ENCODE data around the gene CLN3. TPM values are rescaled to one million over a fixed set of nuclear protein-coding genes. Genes with fewer than 3 reads are reported as not detected.
"Not testable (repeated sequence)": the region's sequence is repeated elsewhere in the genome, so short reads cannot be mapped to it uniquely, and the experiment has no call there.

The CLN3 gene
- polyA plus RNA-seq, 2 of the 4 experiments (the other 2 are of a cell fraction): 17.4 to 21.5 TPM

DNA sequence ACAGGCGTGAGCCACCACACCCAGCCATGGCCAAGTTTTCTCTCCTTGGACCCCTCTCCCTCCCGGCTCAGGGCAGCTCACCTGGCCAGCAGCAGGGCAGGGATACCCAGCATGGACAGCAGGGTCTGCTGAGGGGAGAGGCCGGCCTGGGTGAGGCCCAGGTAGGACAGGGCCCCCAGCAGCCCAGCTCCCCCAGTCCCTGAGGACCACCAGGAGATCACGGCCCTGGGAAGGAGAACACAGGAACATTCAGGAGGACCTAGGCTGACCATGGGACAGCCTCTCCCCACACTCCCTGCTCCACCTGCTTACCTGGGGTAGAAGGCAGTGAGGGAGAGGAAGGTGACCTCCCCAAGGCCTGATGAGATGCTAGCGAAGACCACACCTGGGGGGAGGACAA is 5.6 kb downstream of the CLN3 start:
- 88% methylated on average over 1 of the region's 5 CpGs for WGBS (ENCODE audit: missing lambda C conversion rate)
- POLR2A ChIA-PET: no interaction called here

DNA sequence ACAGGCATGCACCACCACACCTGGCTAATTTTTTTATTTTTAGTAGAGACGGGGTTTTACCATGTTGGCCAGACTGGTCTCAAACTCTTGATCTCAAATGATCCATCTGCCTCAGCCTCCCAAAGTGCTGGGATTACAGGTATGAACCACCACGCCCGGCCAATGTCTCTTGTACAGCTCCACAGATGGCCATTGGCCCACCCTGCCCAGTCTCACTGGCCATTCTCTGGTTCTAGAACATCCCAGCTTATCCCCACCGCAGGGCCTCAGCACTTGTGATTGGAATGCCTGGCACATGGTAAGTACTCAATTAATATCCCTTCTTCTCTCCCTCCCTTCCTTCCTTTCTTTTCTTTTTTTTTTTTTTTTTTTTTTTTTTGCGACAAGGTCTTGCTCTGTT is 8.5 kb downstream of the CLN3 start:
- DNase-seq (ENCODE audit: low read depth in 1 of 2, low spot score in 1 of 2); H3K4me1 ChIP-seq; H3K9me3 ChIP-seq; H3K4me3 ChIP-seq; FAIRE-seq; H3K27ac ChIP-seq; POLR2A ChIA-PET; H3K4me2 ChIP-seq; ATAC-seq: not testable (repeated sequence)
- WGBS (ENCODE audit: missing lambda C conversion rate): 97% methylated on average over 5 of the region's 5 CpGs
- CTCF ChIA-PET: interaction anchor here (1.6 kb wide), 1 partner anchor 10 kb away, joined by 3 read pairs; no protein-coding TSS in a partner anchor

More for the DNA sequence above, 5.6 kb downstream of the CLN3 start:
- CTCF ChIA-PET: interaction anchor here (0.7 to 1.0 kb wide), 2 partner anchors 159 to 1469 kb away, joined by 3 read pairs; no protein-coding TSS in a partner anchor
- no peak overlapping the region for H3K4me3 ChIP-seq
- no peak overlapping the region for H3K27ac ChIP-seq
- H3K4me2 ChIP-seq: no peak overlapping the region
- FAIRE-seq: no peak
- ATAC-seq: no peak
- no peaks in the 10 kb centered on the region for H3K9me3 ChIP-seq
- TF ChIP-seq, protein P1, sequence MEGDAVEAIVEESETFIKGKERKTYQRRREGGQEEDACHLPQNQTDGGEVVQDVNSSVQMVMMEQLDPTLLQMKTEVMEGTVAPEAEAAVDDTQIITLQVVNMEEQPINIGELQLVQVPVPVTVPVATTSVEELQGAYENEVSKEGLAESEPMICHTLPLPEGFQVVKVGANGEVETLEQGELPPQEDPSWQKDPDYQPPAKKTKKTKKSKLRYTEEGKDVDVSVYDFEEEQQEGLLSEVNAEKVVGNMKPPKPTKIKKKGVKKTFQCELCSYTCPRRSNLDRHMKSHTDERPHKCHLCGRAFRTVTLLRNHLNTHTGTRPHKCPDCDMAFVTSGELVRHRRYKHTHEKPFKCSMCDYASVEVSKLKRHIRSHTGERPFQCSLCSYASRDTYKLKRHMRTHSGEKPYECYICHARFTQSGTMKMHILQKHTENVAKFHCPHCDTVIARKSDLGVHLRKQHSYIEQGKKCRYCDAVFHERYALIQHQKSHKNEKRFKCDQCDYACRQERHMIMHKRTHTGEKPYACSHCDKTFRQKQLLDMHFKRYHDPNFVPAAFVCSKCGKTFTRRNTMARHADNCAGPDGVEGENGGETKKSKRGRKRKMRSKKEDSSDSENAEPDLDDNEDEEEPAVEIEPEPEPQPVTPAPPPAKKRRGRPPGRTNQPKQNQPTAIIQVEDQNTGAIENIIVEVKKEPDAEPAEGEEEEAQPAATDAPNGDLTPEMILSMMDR (IDR thresholded peaks at IDR 0.05): no peak
- TF ChIP-seq HOXB5 (CRISPR knock-in tag; IDR thresholded peaks at IDR 0.05) (no peak), FOSL2 (IDR thresholded peaks at IDR 0.05) (no peak), FOSL2 (CRISPR knock-in tag; IDR thresholded peaks at IDR 0.05) (no peak), CHD4 (IDR thresholded peaks at IDR 0.05; ENCODE audit: borderline replicate concordance) (no peak), EHF (CRISPR knock-in tag; IDR thresholded peaks at IDR 0.05) (no peak), HOXB13 (CRISPR knock-in tag; IDR thresholded peaks at IDR 0.05; ENCODE audit: low read depth) (no peak), JUN (IDR thresholded peaks at IDR 0.05) (no peak), NFE2L2 (conservative IDR thresholded peaks at IDR 0.05; ENCODE audit: low read length) (no peak), RFX5 (IDR thresholded peaks at IDR 0.05) (no peak), MAFK (IDR thresholded peaks at IDR 0.05; ENCODE audit: partially characterized antibody) (no peak)
- TF ChIP-seq, protein P2, sequence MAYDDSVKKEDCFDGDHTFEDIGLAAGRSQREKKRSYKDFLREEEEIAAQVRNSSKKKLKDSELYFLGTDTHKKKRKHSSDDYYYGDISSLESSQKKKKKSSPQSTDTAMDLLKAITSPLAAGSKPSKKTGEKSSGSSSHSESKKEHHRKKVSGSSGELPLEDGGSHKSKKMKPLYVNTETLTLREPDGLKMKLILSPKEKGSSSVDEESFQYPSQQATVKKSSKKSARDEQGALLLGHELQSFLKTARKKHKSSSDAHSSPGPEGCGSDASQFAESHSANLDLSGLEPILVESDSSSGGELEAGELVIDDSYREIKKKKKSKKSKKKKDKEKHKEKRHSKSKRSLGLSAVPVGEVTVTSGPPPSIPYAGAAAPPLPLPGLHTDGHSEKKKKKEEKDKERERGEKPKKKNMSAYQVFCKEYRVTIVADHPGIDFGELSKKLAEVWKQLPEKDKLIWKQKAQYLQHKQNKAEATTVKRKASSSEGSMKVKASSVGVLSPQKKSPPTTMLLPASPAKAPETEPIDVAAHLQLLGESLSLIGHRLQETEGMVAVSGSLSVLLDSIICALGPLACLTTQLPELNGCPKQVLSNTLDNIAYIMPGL (CRISPR knock-in tag; IDR thresholded peaks at IDR 0.05; ENCODE audit: borderline replicate concordance): no peak
- TF ChIP-seq, protein P3, sequence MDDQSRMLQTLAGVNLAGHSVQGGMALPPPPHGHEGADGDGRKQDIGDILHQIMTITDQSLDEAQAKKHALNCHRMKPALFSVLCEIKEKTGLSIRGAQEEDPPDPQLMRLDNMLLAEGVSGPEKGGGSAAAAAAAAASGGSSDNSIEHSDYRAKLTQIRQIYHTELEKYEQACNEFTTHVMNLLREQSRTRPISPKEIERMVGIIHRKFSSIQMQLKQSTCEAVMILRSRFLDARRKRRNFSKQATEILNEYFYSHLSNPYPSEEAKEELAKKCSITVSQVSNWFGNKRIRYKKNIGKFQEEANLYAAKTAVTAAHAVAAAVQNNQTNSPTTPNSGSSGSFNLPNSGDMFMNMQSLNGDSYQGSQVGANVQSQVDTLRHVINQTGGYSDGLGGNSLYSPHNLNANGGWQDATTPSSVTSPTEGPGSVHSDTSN (IDR thresholded peaks at IDR 0.05): no peak
- peaks cover 6% of the 10 kb centered on the region; the same call in 1 of the 3 replicates for H3K4me1 ChIP-seq
- no peak for DNase-seq (ENCODE audit: low read depth in 1 of 2, low spot score in 1 of 2)

DNA sequence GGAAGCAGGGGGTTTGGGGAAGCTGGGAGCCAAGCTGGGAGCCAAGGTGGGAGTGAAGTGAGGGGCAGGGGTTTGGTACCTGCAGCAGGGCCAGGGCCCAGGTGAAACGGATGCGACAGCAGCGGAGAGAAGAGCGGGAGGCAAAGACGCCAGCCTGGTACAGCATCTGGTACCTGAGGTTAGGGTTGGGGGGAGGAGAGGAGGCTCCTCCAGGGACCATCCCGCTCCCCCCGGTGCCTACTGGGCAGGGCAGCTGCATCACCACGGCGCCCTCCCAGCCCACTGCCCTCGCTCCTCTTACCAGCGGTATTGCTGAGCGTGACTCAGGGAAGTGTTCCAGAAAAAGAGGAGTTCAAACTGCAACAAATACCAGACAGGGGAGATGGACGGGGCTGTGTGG is 9.8 kb downstream of the CLN3 start:
- DNase-seq (ENCODE audit: low read depth in 1 of 2, low spot score in 1 of 2): no peak
- H3K4me3 ChIP-seq: no peak overlapping the region
- ChIA-PET CTCF (interaction anchor here (0.6 to 1.6 kb wide), 3 partner anchors 68 to 204 kb away, joined by 3 to 5 read pairs (median 5); no protein-coding TSS in a partner anchor), POLR2A (no interaction called here)
- no peak for FAIRE-seq
- ATAC-seq: no peak
- no peak overlapping the region for H3K4me2 ChIP-seq
- H3K27ac ChIP-seq: no peak overlapping the region
- 93% methylated on average over 13 of the region's 13 CpGs for WGBS (ENCODE audit: missing lambda C conversion rate)
- H3K9me3 ChIP-seq: no peaks in the 10 kb centered on the region
- TF ChIP-seq PHF8 (IDR thresholded peaks at IDR 0.05; ENCODE audit: borderline replicate concordance, low read depth) (no peak), HOXA7 (CRISPR knock-in tag; IDR thresholded peaks at IDR 0.05) (no peak), RCOR1 (IDR thresholded peaks at IDR 0.05; ENCODE audit: low read depth, low read length) (no peak), POLR2A (IDR thresholded peaks at IDR 0.05; ENCODE audit: low read length) (no peak), TFCP2L1 (CRISPR knock-in tag; IDR thresholded peaks at IDR 0.05) (no peak)
- TF ChIP-seq, protein P3 (IDR thresholded peaks at IDR 0.05): no peak
- TF ChIP-seq, protein P1 (IDR thresholded peaks at IDR 0.05): no peak
- H3K4me1 ChIP-seq: no peaks in the 10 kb centered on the region
